DOHH2 (cell line): Measurements from ENCODE around the gene GLCCI1.

Experiments used
- CTCF ChIP-seq: fragments of 200-600 bp; sonication (generic); IDR thresholded peaks from one replicate; pipeline ENCODE4 v1.5.1; 2014; ENCODE audit warnings: antibody characterized with exemption, mild to moderate bottlenecking, low read depth, low read length; ENCODE audit not compliant: poor library complexity, severe bottlenecking
- EZH2phosphoT487 ChIP-seq: fragments of 200-600 bp; sonication (generic); IDR thresholded peaks from 2 replicates; pipeline ENCODE4 v1.6.1; 2017; ENCODE audit warnings: borderline replicate concordance, mild to moderate bottlenecking, antibody characterized with exemption, low read length, moderate library complexity, mixed read lengths

GRCh38 chr7:7966141-7966734, 2.4 kb upstream of the GLCCI1 start:
- TF ChIP-seq CTCF (no peak), EZH2phosphoT487 (no peak)
